A549 (cell line): ENCODE data around the gene ARHGAP9.

Experiments
- ESRRA ChIP-seq: fragments of 150-350 bp; IDR thresholded peaks from 2 replicates; pipeline ENCODE4 v1.6.1; 2014; ENCODE audit warnings: mild to moderate bottlenecking, low read length, borderline replicate concordance
- JUNB ChIP-seq: fragments of >200 bp; sonication (Bioruptor Twin); formaldehyde crosslinking; IDR thresholded peaks from 2 replicates; pipeline ENCODE4 v1.6.1; 2016
- MYC ChIP-seq: IDR thresholded peaks from 2 replicates; pipeline ENCODE4 v1.6.1; 2012; ENCODE audit warnings: mild to moderate bottlenecking, inconsistent platforms, low read length, improper control_type of control experiment, borderline replicate concordance
- ZFP36 ChIP-seq: fragments of 450-650 bp; IDR thresholded peaks from 2 replicates; pipeline ENCODE4 v1.6.1; 2014; ENCODE audit warnings: borderline replicate concordance; ENCODE audit not compliant: partially characterized antibody
- TF ChIP-seq, protein P1 (sequence below): fragments of 200-600 bp; sonication (generic); IDR thresholded peaks from 2 replicates; pipeline ENCODE4 v1.6.1; 2016; ENCODE audit warnings: antibody characterized with exemption, mild to moderate bottlenecking, moderate library complexity
- TF ChIP-seq, protein P2 (sequence below): fragments of 250-450 bp; sonication (Bioruptor Pico); IDR thresholded peaks from 2 replicates; pipeline ENCODE4 v1.5.0; 2021; ENCODE audit warnings: mild to moderate bottlenecking, moderate library complexity, borderline replicate concordance
- TF ChIP-seq, protein P3 (sequence below): fragments of >200 bp; sonication (Bioruptor Twin); formaldehyde crosslinking; IDR thresholded peaks from 3 replicates; pipeline ENCODE4 v1.5.1; 2016
- TF ChIP-seq, protein P4 (sequence below): fragments of 250-450 bp; sonication (Bioruptor Pico); IDR thresholded peaks from 2 replicates; pipeline ENCODE4 v1.5.0; 2020; ENCODE audit warnings: low read depth, mild to moderate bottlenecking, moderate library complexity

DNA sequence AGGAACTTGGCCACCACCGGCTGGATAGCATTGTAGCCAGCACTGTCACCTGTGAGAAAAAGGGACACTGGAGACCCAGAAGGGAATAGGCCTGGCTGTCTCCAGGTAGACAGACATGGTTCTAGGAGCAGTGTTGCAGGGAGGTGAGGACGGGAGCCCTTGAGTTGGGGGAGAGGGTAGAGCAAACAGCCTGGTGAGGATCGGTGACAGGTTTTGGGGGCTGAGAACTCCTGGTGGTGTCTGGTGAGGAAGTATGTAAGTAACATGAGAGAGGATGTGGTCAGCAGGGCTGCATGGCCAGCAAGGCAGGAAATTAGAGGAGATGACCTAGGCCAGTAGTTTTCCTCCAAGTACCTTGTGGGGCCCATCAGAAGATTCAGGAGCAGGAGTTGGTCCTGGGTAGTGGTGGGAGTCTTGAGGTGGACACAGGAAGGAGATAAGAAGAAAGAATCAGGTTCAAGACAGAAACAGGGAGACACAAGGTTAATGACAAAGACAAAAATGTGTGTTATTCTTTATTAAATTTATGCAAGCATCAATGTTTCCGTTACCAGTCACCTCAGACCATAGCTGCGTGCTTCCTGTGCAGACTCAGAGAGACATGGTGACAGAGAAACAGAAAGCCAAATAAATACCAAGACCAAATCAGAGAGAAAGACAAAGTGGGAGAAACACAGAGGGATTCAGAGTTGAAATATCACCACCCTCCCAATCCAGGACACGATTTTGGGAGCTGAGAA lies at the start of gene ARHGAP9:
- TF ChIP-seq JUNB (no peak), MYC (no peak), ESRRA (no peak), ZFP36 (no peak)
- TF ChIP-seq, protein P1, sequence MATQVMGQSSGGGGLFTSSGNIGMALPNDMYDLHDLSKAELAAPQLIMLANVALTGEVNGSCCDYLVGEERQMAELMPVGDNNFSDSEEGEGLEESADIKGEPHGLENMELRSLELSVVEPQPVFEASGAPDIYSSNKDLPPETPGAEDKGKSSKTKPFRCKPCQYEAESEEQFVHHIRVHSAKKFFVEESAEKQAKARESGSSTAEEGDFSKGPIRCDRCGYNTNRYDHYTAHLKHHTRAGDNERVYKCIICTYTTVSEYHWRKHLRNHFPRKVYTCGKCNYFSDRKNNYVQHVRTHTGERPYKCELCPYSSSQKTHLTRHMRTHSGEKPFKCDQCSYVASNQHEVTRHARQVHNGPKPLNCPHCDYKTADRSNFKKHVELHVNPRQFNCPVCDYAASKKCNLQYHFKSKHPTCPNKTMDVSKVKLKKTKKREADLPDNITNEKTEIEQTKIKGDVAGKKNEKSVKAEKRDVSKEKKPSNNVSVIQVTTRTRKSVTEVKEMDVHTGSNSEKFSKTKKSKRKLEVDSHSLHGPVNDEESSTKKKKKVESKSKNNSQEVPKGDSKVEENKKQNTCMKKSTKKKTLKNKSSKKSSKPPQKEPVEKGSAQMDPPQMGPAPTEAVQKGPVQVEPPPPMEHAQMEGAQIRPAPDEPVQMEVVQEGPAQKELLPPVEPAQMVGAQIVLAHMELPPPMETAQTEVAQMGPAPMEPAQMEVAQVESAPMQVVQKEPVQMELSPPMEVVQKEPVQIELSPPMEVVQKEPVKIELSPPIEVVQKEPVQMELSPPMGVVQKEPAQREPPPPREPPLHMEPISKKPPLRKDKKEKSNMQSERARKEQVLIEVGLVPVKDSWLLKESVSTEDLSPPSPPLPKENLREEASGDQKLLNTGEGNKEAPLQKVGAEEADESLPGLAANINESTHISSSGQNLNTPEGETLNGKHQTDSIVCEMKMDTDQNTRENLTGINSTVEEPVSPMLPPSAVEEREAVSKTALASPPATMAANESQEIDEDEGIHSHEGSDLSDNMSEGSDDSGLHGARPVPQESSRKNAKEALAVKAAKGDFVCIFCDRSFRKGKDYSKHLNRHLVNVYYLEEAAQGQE, result no peak
- TF ChIP-seq, protein P2, sequence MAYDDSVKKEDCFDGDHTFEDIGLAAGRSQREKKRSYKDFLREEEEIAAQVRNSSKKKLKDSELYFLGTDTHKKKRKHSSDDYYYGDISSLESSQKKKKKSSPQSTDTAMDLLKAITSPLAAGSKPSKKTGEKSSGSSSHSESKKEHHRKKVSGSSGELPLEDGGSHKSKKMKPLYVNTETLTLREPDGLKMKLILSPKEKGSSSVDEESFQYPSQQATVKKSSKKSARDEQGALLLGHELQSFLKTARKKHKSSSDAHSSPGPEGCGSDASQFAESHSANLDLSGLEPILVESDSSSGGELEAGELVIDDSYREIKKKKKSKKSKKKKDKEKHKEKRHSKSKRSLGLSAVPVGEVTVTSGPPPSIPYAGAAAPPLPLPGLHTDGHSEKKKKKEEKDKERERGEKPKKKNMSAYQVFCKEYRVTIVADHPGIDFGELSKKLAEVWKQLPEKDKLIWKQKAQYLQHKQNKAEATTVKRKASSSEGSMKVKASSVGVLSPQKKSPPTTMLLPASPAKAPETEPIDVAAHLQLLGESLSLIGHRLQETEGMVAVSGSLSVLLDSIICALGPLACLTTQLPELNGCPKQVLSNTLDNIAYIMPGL, result no peak
- TF ChIP-seq, protein P3, sequence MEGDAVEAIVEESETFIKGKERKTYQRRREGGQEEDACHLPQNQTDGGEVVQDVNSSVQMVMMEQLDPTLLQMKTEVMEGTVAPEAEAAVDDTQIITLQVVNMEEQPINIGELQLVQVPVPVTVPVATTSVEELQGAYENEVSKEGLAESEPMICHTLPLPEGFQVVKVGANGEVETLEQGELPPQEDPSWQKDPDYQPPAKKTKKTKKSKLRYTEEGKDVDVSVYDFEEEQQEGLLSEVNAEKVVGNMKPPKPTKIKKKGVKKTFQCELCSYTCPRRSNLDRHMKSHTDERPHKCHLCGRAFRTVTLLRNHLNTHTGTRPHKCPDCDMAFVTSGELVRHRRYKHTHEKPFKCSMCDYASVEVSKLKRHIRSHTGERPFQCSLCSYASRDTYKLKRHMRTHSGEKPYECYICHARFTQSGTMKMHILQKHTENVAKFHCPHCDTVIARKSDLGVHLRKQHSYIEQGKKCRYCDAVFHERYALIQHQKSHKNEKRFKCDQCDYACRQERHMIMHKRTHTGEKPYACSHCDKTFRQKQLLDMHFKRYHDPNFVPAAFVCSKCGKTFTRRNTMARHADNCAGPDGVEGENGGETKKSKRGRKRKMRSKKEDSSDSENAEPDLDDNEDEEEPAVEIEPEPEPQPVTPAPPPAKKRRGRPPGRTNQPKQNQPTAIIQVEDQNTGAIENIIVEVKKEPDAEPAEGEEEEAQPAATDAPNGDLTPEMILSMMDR, result no peak
- TF ChIP-seq, protein P4, sequence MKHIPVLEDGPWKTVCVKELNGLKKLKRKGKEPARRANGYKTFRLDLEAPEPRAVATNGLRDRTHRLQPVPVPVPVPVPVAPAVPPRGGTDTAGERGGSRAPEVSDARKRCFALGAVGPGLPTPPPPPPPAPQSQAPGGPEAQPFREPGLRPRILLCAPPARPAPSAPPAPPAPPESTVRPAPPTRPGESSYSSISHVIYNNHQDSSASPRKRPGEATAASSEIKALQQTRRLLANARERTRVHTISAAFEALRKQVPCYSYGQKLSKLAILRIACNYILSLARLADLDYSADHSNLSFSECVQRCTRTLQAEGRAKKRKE (CRISPR knock-in tag), result no peak
